Measurements from ENCODE around the gene SLC27A5.
A peak's percentile ranks its signal among the peaks of the same experiment; 100 is the strongest.
"Not testable (repeated sequence)": the region's sequence is repeated elsewhere in the genome, so short reads cannot be mapped to it uniquely, and the experiment has no call there.

SLC27A5 gene

DNA sequence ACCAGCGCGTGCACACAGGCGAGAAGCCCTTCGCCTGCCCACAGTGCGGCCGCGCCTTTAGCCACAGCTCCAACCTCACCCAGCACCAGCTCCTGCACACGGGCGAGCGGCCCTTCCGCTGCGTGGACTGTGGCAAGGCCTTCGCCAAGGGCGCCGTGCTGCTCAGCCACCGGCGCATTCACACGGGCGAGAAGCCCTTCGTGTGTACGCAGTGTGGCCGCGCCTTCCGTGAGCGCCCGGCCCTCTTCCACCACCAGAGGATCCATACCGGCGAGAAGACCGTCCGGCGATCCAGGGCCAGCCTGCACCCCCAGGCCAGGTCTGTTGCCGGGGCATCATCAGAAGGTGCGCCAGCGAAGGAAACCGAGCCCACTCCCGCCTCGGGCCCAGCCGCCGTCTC lies 40.1 kb downstream of the SLC27A5 start:
- no peak for DNase-seq (ENCODE audit: low read depth)
- TF ChIP-seq, protein P1, sequence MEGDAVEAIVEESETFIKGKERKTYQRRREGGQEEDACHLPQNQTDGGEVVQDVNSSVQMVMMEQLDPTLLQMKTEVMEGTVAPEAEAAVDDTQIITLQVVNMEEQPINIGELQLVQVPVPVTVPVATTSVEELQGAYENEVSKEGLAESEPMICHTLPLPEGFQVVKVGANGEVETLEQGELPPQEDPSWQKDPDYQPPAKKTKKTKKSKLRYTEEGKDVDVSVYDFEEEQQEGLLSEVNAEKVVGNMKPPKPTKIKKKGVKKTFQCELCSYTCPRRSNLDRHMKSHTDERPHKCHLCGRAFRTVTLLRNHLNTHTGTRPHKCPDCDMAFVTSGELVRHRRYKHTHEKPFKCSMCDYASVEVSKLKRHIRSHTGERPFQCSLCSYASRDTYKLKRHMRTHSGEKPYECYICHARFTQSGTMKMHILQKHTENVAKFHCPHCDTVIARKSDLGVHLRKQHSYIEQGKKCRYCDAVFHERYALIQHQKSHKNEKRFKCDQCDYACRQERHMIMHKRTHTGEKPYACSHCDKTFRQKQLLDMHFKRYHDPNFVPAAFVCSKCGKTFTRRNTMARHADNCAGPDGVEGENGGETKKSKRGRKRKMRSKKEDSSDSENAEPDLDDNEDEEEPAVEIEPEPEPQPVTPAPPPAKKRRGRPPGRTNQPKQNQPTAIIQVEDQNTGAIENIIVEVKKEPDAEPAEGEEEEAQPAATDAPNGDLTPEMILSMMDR (IDR thresholded peaks at IDR 0.05; ENCODE audit: low read depth, low read length, missing control alignments): no peak
- no peak overlapping the region for H3K4me3 ChIP-seq (ENCODE audit: low read depth, low read length)

DNA sequence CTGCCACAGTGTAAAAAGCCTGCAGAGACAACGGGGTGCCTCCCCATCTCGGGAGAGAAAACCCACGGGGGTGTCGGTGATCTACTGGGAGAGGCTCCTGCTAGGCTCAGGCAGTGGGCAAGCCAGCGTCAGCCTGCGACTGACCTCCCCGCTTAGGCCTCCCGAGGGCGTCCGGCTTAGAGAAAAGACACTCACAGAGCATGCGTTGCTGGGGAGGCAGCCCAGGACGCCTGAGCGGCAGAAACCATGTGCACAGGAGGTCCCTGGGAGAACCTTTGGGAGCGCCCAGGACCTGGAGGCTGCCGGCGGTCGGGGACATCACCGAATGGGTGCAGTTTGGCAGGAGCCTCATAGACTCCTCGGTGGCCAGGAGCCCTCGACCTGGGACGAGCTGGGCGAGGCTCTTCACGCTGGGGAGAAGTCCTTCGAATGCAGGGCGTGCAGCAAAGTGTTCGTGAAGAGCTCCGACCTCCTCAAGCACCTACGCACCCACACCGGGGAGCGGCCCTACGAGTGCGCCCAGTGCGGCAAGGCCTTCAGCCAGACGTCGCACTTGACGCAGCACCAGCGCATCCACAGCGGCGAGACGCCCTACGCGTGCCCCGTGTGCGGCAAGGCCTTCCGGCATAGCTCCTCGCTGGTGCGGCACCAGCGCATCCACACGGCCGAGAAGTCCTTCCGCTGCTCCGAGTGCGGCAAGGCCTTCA lies 40.8 kb downstream of the SLC27A5 start:
- not testable (repeated sequence) for H3K4me3 ChIP-seq (ENCODE audit: low read depth, low read length); DNase-seq (ENCODE audit: low read depth)

DNA sequence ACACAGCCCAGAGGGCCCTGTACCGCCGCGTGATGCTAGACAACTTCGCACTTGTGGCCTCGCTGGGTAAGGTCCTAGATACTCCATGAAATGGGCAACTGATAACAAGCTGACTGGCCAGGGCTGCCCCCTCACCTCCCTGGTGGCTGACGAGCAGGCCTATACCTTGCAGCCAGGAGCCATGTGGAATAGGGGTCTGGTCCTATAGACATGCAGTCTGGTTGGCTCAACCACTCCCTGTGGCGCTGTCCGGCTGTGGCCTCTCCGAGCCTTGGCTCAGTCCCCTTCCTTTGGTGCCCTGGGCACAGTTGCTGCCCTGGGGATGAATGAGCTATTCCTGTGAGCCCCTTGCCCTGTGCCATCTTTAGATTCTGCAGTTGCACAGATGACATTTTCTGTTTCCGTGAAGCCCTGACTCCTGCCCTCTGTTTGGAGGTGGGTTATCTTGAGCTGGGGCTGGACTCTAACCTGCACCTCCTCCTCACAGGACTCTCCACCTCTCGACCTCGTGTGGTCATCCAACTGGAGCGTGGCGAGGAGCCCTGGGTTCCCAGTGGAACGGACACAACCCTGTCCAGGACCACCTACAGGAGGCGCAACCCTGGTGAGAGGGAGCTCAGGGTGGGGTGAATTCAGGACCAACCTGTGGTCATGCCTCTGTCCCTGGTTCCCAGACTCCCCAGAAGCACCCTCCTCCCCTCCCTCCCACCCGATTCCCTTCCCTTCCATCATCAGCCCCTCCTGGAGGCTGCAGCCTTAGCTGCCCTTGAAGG lies 42.4 kb downstream of the SLC27A5 start:
- TF ChIP-seq, protein P1 (IDR thresholded peaks at IDR 0.05; ENCODE audit: low read depth, low read length, missing control alignments): no peak
- DNase-seq (ENCODE audit: low read depth): no peak
- H3K4me3 ChIP-seq (ENCODE audit: low read depth, low read length): no peak overlapping the region

DNA sequence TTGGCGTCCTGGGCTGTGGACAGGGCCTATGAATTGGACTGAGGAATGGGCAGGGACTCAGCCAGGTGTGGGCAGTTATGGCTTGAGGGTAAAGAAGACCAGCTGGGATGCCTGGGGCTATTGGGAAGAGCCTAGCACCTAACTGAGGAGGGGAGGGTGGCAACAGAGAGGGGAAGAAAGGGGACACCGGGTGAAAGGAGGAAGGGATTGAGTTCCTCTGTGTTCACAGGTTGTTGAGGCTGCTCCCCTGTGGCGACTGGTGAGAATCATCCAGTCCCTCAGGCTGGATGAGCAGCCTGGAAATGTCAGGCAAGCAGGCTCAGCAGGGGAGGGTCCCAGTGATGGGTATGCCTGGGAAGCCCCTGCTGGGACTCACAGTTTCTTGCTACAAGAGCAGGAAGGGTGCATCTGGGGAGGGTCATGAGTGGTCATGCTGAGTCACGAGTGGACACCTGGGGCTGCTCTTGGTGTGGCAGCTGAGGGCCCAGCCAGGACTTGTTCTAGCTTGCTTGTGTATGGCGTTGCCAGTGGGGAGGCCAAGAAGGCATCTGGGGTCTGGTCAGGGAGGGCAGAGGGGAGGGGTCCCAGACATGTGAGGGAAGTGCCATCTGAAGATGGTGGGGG lies 43.5 kb downstream of the SLC27A5 start:
- DNase-seq (ENCODE audit: low read depth): no peak
- TF ChIP-seq, protein P1 (IDR thresholded peaks at IDR 0.05; ENCODE audit: low read depth, low read length, missing control alignments): no peak
- H3K4me3 ChIP-seq (ENCODE audit: low read depth, low read length): peak overlapping the region; percentile 44

DNA sequence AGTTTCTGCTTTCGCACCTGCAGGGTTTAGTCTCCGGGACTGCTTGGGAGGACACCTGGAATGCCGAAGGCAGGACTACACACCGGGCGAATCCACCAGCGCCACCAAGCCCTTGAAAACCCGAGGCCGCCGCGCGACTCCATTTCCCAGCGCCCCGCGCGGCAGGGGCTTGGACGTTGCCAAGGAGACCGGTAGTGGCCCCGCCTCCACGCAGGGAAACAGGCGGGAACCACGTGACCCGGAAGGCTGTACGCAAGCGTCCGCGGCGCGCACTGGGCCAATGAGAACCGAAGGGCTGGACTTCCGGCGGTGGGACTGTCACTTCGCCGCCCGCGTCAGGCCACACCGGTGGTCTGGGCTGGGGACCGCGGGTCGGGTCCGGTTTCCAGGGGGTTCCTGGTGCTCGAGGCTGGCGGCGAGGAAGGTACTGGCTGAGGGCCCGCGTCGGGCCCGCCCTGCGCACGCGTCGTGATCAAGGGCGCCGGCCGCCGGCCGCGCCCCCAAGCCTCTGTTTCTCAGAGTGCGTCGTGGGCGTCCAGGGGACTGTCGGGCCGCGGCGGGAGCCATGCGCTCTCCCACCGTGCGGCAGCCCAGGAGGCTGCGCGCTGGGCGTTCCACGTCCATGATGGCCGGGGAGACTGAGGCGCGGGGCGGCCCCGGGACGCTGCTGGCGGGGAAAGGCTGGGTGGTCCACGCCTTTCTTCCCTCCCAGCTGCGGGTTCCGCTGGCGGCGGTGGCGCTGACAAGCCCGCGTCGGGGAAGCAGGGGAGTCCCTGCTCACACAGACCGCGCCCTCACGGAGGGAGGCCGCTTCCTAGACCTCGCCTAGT lies 44.8 kb downstream of the SLC27A5 start, which contains the start of gene ZNF324:
Gene ZNF324 (plus strand): TSS at position 321 of the 830 bp plus-strand sequence. CDS start 2,106 bp downstream, outside the sequence.
- peak; percentile 84 for DNase-seq (ENCODE audit: low read depth)
- peak within 1 kb of the TSS; percentile 97 for H3K4me3 ChIP-seq (ENCODE audit: low read depth, low read length)

DNA sequence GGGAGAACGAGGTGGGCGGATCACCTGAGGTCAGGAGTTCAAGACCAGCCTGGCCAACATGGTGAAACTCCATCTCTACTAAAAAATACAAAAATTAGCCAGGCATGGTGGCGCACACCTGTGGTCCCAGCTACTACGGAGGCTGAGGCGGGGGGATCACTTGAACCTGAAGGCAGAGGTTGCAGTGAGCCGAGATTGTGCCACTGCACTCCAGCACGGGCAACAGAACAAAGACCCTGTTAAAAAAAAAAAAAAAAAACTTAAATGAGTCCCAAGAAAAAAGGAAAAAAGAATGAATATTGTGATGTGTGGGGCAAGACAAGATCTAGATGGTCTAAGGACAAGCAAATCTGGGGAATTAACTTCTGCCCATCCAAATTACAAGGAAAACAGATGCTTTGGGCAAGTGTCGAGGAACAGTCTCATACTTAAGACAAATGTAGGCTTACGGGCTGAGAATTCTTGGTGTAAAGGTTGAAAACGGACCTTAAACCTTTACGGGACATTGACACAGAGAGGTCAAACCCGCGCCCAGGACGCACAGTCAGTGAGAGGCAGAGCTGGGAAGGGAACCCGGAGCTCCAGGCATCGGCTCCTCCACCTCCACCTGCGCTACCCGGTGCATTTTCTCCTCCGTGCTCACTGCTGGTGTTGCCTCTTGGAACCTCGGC lies 45.6 kb downstream of the SLC27A5 start:
- TF ChIP-seq, protein P1 (IDR thresholded peaks at IDR 0.05; ENCODE audit: low read depth, low read length, missing control alignments): no peak
- H3K4me3 ChIP-seq (ENCODE audit: low read depth, low read length): peak overlapping the region; percentile 97
- DNase-seq (ENCODE audit: low read depth): no peak

More for the DNA sequence above, 44.8 kb downstream of the SLC27A5 start, which contains the start of gene ZNF324:
- TF ChIP-seq, protein P1 (IDR thresholded peaks at IDR 0.05; ENCODE audit: low read depth, low read length, missing control alignments): no peak
